IPS-15b (cell line): Measurements from ENCODE around the gene AMELX.

Experiments
- H3K27me3 ChIP-seq: one replicate; pipeline ENCODE4 v1.6.1; 2013; ENCODE audit warnings: low read length; ENCODE audit not compliant: control insufficient read depth, insufficient read depth
- H3K36me3 ChIP-seq: one replicate; pipeline ENCODE4 v1.6.1; 2013; ENCODE audit warnings: low read length; ENCODE audit not compliant: control insufficient read depth, insufficient read depth
- H3K4me1 ChIP-seq: one replicate; pipeline ENCODE4 v1.6.1; 2013; ENCODE audit warnings: mild to moderate bottlenecking, low read length; ENCODE audit not compliant: control insufficient read depth, insufficient read depth
- H3K4me3 ChIP-seq: one replicate; pipeline ENCODE4 v1.5.1; 2013; ENCODE audit warnings: low read depth, low read length
- H3K9ac ChIP-seq: one replicate; pipeline ENCODE4 v1.6.1; 2013; ENCODE audit warnings: low read depth, mild to moderate bottlenecking, low read length
- H3K9me3 ChIP-seq: one replicate; pipeline ENCODE4 v1.6.1; 2013; ENCODE audit warnings: mild to moderate bottlenecking, low read length; ENCODE audit not compliant: control insufficient read depth, insufficient read depth

The AMELX gene

DNA sequence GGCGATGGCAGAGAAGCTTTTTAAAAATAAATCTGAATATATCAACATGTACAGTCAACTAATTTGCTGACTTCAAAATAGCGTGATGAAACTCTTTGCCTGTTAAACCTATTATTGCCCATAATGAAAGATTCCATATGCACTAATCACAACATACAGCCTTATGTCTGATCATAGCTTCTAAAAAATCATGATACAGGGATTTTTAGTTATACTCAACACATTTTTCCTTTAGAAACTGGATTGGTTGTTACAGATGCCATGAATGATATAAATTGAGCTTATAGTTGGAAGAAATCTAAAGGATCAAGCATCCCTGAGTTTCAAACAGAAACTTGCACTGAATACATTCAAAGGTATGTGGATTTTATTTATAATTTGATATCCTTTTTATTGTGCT is at the start of gene AMELX:
AMELX (plus strand) TSS at position 301 of the 400 bp plus-strand sequence. CDS start 1,376 bp downstream, outside the sequence.
- Histone ChIP-seq H3K27me3 (no peaks in the 10 kb centered on the region), H3K9me3 (no peaks in the 10 kb centered on the region)

GRCh38 chrX:11244636-11245035 is 48.6 kb upstream of the AMELX start:
- Histone ChIP-seq H3K4me1 (no peaks in the 10 kb centered on the region), H3K36me3 (no peaks in the 10 kb centered on the region), H3K27me3 (no peaks in the 10 kb centered on the region), H3K4me3 (no peak overlapping the region), H3K9me3 (no peaks in the 10 kb centered on the region), H3K9ac (no peak overlapping the region)

More for the DNA sequence above, at the start of gene AMELX:
- Histone ChIP-seq H3K9ac (no peak within 1 kb of the TSS), H3K4me3 (no peak within 1 kb of the TSS), H3K4me1 (no peaks in the 10 kb centered on the region), H3K36me3 (no peaks in the 10 kb centered on the region)

DNA sequence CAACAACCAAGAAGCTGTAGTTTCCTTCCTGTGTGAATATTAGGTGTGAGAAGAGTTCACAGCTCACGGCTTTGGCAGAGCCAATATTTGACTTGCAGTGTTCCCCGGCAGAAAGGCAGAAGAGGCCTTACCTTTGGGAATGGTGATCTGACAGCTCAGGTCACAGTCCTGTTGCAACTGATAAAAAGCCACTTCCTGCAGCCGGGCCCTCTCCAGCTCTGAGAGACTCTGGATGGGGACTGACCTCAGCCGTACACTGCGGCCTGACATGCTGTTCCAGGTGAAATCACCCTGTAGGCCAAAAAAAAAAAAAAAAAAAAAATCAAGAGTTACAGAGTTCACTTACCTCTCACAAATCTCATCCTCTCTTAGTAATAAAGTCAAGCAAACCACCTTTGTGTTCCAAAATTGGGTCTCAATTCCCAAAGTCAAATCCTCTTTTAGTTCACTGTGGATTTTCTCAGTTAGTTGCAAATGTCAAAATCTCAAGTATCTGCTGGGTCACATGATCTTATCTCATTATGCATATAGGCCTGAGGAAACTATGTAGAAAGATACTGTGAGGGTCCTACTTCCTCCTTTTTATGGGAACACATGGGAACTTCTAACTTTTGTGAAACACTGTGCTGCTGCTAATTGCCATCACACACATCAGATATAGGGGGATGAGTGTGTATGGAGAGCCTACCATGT is 38.6 kb upstream of the AMELX start:
- no peak overlapping the region for H3K4me3 ChIP-seq
- H3K4me1 ChIP-seq, result no peaks in the 10 kb centered on the region
- H3K27me3 ChIP-seq, result no peaks in the 10 kb centered on the region
- H3K36me3 ChIP-seq, result no peaks in the 10 kb centered on the region
- no peak overlapping the region for H3K9ac ChIP-seq
- H3K9me3 ChIP-seq, result no peaks in the 10 kb centered on the region

DNA sequence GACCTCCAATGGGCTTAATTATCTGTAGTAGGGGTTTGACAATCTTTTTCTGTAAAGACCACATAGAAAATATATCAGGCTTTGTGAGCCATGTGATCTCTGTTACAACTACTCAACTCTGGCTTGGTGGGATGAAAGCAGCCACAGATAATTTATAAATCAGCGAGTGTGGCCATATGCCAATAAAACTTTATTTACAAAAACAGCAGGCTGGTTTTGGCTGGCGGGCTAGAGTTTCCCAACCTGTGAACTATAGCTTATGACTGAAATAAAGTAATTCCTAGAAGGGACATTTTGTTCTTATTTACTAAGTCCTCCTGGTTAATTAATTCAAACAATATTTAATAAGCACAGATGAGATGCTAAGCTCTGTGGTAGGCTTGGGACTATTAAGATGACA is 35.9 kb upstream of the AMELX start:
- no peaks in the 10 kb centered on the region for H3K4me1 ChIP-seq
- H3K9ac ChIP-seq, result no peak overlapping the region
- no peaks in the 10 kb centered on the region for H3K9me3 ChIP-seq
- no peaks in the 10 kb centered on the region for H3K36me3 ChIP-seq
- no peaks in the 10 kb centered on the region for H3K27me3 ChIP-seq
- H3K4me3 ChIP-seq, result no peak overlapping the region

DNA sequence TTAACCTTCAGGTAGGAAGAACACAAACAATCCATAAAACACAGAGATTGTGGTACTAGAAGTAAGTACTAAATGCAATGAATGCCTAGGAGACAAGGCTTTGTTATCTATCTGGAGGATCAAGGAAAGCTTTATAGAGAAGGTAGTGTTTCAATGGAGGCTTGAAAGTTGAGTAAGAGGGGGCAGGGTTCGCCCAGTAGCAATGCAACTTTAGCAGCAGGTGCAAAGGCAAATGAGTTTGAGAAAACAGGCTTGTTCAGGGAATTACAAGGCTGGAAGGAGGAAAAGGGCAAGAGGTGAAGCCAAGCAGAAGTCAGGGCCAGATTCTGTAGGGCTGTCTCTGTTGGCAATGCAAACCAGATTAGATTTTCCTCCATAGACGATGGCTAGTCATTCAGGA is 35.5 kb upstream of the AMELX start:
- H3K36me3 ChIP-seq, result no peaks in the 10 kb centered on the region
- H3K27me3 ChIP-seq, result no peaks in the 10 kb centered on the region
- no peak overlapping the region for H3K9ac ChIP-seq
- no peaks in the 10 kb centered on the region for H3K9me3 ChIP-seq
- H3K4me1 ChIP-seq, result no peaks in the 10 kb centered on the region
- no peak overlapping the region for H3K4me3 ChIP-seq

- no peaks in the 10 kb centered on the region for H3K4me1 ChIP-seq
- H3K36me3 ChIP-seq, result no peaks in the 10 kb centered on the region
- no peak overlapping the region for H3K9ac ChIP-seq
- H3K9me3 ChIP-seq, result no peaks in the 10 kb centered on the region
- H3K4me3 ChIP-seq, result no peak overlapping the region
- no peaks in the 10 kb centered on the region for H3K27me3 ChIP-seq
Observed at GRCh38 chrX:11259437-11259836, 33.8 kb upstream of the AMELX start.

DNA sequence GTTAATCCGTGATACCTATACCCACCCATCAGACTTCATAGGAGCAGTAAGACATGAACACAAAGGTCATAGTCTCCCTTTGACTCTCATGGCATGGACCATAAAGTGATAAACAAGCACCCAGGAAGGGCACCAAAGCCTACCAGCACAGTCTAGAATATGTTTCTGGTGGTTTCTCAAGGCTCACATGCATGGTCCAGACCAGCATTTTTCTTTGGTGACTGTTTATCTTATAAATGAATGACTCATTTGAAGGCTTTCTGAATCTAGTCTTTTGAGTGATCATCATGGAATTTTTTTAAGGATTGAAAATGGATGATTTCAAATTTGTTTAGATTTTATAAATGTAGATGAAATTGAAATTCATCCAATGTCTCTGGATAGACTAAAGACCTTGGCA is 32.0 kb upstream of the AMELX start:
- no peaks in the 10 kb centered on the region for H3K9me3 ChIP-seq
- H3K27me3 ChIP-seq, result no peaks in the 10 kb centered on the region
- H3K9ac ChIP-seq, result no peak overlapping the region
- no peaks in the 10 kb centered on the region for H3K36me3 ChIP-seq
- no peaks in the 10 kb centered on the region for H3K4me1 ChIP-seq
- H3K4me3 ChIP-seq, result no peak overlapping the region

GRCh38 chrX:11264925-11265324 is 28.3 kb upstream of the AMELX start:
- H3K4me1 ChIP-seq, result no peaks in the 10 kb centered on the region
- no peak overlapping the region for H3K4me3 ChIP-seq
- H3K27me3 ChIP-seq, result no peaks in the 10 kb centered on the region
- H3K36me3 ChIP-seq, result no peaks in the 10 kb centered on the region
- no peak overlapping the region for H3K9ac ChIP-seq
- no peaks in the 10 kb centered on the region for H3K9me3 ChIP-seq

DNA sequence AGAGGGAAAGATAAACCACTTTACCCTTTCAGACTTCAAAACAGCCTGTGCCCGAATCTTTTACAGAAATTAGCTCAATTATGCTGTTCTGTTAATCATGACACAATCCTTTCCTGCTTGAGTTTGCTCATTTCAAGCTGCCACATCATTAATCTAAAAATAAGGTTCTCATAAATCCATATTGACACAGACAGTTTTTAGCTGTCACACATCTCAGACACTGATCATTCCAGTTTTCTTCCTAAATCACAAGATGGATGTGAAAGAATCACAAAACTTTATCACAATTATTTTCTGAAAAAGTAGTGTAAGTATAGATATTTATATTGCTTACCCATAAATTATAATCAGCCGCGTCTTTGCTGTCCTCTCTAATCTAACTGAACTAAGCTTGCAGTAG is 27.9 kb upstream of the AMELX start:
- no peak overlapping the region for H3K4me3 ChIP-seq
- no peaks in the 10 kb centered on the region for H3K36me3 ChIP-seq
- no peak overlapping the region for H3K9ac ChIP-seq
- H3K4me1 ChIP-seq, result no peaks in the 10 kb centered on the region
- no peaks in the 10 kb centered on the region for H3K27me3 ChIP-seq
- no peaks in the 10 kb centered on the region for H3K9me3 ChIP-seq

GRCh38 chrX:11266573-11267003 is 26.6 kb upstream of the AMELX start:
- Histone ChIP-seq H3K27me3 (no peaks in the 10 kb centered on the region), H3K9ac (no peak overlapping the region), H3K36me3 (no peaks in the 10 kb centered on the region), H3K9me3 (no peaks in the 10 kb centered on the region), H3K4me1 (no peaks in the 10 kb centered on the region), H3K4me3 (no peak overlapping the region)

DNA sequence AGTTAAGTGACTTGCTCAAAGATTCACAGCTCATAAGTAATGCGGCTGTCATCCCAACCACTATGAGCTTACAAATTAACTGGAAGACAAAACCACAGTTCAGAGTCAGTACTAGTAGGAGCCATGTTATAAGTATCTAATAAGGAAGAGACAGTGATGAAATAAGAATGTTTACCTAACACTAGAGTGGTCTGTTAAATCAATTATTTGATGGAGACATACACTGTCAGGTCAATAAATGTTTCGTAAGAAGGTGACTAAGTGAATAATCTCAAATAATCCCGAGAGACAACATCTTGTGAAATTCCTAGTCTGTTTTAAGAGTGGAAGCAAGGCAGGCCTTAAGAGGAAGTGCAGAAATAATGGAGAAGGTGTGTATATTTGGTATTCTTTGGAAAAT is 25.8 kb upstream of the AMELX start:
- Histone ChIP-seq H3K27me3 (no peaks in the 10 kb centered on the region), H3K9ac (no peak overlapping the region), H3K4me3 (no peak overlapping the region), H3K9me3 (no peaks in the 10 kb centered on the region), H3K4me1 (no peaks in the 10 kb centered on the region), H3K36me3 (no peaks in the 10 kb centered on the region)

DNA sequence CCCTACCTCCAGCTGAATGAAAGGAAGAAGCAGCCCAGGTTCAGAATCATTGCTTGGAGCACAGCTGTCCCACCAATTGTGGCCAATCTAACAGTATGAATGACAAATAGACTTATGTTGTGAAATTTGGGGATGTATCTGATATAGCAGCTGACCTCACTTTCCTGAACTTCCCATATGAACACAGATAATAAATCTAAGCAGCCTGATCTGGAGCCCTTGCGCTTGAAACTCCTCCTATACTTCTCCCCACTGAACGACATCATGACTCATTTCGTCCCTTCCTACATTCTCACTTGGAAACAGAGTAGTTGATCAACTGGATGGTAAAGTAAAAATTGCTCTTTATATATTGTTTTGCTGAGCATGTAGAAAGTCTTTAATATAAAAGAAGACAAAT is 24.2 kb upstream of the AMELX start:
- Histone ChIP-seq H3K4me1 (no peaks in the 10 kb centered on the region), H3K9ac (no peak overlapping the region), H3K9me3 (no peaks in the 10 kb centered on the region), H3K27me3 (no peaks in the 10 kb centered on the region), H3K4me3 (no peak overlapping the region), H3K36me3 (no peaks in the 10 kb centered on the region)
